HEK293 (cell line): Measurements from ENCODE around the gene UMAD1.

ENCODE experiments used
- YY1 ChIP-seq: fragments of 450-650 bp; formaldehyde crosslinking; IDR thresholded peaks from 2 replicates; pipeline ENCODE4 v1.5.1; 2018; ENCODE audit warnings: missing biosample characterization, missing genetic modification characterization
- ZFP37 ChIP-seq: fragments of 450-650 bp; formaldehyde crosslinking; IDR thresholded peaks from 2 replicates; pipeline ENCODE4 v1.5.1; 2016; ENCODE audit warnings: missing biosample characterization, missing genetic modification characterization
- ZNF211 ChIP-seq: fragments of 450-650 bp; formaldehyde crosslinking; IDR thresholded peaks from 2 replicates; pipeline ENCODE4 v1.5.1; 2016; ENCODE audit warnings: low read depth, missing biosample characterization, missing genetic modification characterization
- ZNF394 ChIP-seq: fragments of 450-650 bp; formaldehyde crosslinking; IDR thresholded peaks from 2 replicates; pipeline ENCODE4 v1.5.1; 2016; ENCODE audit warnings: missing biosample characterization, missing genetic modification characterization, mild to moderate bottlenecking, moderate library complexity, borderline replicate concordance
- ZNF501 ChIP-seq: fragments of 450-650 bp; formaldehyde crosslinking; IDR thresholded peaks from 2 replicates; pipeline ENCODE4 v1.5.1; 2016; ENCODE audit warnings: missing biosample characterization, missing genetic modification characterization
- ZNF510 ChIP-seq: fragments of 450-650 bp; formaldehyde crosslinking; IDR thresholded peaks from 2 replicates; pipeline ENCODE4 v1.5.1; 2018; ENCODE audit warnings: mild to moderate bottlenecking, missing genetic modification characterization, missing biosample characterization; ENCODE audit not compliant: insufficient replicate concordance
- ZSCAN23 ChIP-seq: fragments of 450-650 bp; formaldehyde crosslinking; IDR thresholded peaks from 2 replicates; pipeline ENCODE4 v1.5.1; 2016; ENCODE audit warnings: missing biosample characterization, missing genetic modification characterization
- TF ChIP-seq, protein P1 (sequence below): fragments of 450-650 bp; formaldehyde crosslinking; IDR thresholded peaks from 2 replicates; pipeline ENCODE4 v1.5.1; 2016; ENCODE audit warnings: missing biosample characterization, missing genetic modification characterization
- TF ChIP-seq, protein P2 (sequence below): fragments of 450-650 bp; IDR thresholded peaks from 2 replicates; pipeline ENCODE4 v1.5.1; 2018; ENCODE audit warnings: missing biosample characterization, missing genetic modification characterization

DNA sequence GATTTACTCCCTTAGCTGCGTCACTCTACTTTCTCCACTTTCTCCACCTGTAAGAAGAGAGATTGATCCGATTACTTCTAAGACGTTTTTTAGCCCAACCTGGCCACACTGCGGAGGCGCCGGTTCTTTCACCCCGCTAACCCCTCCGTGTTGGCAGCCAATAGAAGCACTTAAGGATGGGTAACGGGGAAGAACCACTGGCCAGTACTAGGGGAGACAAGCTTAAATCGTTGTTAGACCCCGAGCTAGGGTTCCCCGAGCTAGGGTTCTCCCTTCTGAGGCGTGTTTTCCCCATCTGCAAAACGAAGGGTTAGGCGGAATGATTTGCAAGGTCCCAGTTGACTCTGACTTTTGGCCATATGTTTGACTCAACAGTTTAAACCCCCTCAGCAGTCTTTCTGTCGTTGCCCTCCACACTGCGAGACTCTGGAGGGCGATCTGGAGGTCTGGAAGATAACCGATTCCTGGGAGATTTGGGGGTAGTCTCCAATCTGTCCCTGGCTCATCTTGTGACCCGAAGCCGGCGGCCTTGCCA lies 644 bp downstream of the UMAD1 start:
- TF ChIP-seq, protein P1, sequence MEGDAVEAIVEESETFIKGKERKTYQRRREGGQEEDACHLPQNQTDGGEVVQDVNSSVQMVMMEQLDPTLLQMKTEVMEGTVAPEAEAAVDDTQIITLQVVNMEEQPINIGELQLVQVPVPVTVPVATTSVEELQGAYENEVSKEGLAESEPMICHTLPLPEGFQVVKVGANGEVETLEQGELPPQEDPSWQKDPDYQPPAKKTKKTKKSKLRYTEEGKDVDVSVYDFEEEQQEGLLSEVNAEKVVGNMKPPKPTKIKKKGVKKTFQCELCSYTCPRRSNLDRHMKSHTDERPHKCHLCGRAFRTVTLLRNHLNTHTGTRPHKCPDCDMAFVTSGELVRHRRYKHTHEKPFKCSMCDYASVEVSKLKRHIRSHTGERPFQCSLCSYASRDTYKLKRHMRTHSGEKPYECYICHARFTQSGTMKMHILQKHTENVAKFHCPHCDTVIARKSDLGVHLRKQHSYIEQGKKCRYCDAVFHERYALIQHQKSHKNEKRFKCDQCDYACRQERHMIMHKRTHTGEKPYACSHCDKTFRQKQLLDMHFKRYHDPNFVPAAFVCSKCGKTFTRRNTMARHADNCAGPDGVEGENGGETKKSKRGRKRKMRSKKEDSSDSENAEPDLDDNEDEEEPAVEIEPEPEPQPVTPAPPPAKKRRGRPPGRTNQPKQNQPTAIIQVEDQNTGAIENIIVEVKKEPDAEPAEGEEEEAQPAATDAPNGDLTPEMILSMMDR (tag by site-specific recombination), result no peak
- TF ChIP-seq ZNF211, result no peak
- TF ChIP-seq, protein P2, sequence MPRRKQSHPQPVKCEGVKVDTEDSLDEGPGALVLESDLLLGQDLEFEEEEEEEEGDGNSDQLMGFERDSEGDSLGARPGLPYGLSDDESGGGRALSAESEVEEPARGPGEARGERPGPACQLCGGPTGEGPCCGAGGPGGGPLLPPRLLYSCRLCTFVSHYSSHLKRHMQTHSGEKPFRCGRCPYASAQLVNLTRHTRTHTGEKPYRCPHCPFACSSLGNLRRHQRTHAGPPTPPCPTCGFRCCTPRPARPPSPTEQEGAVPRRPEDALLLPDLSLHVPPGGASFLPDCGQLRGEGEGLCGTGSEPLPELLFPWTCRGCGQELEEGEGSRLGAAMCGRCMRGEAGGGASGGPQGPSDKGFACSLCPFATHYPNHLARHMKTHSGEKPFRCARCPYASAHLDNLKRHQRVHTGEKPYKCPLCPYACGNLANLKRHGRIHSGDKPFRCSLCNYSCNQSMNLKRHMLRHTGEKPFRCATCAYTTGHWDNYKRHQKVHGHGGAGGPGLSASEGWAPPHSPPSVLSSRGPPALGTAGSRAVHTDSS (tag by site-specific recombination), result no peak
- TF ChIP-seq ZNF394 (tag by site-specific recombination), result no peak
- no peak for TF ChIP-seq ZNF510
- no peak for TF ChIP-seq ZFP37 (tag by site-specific recombination)
- TF ChIP-seq YY1 (tag by site-specific recombination), result no peak
- no peak for TF ChIP-seq ZNF501 (tag by site-specific recombination)
- no peak for TF ChIP-seq ZSCAN23
